K562 (cell line): Measurements from ENCODE around the gene SLC6A9. TPM values are rescaled to one million over a fixed set of nuclear protein-coding genes. Genes with fewer than 3 reads are reported as not detected.

Source experiments
- BRD4 ChIP-seq: fragments of 200-600 bp; sonication (generic); IDR thresholded peaks from 2 replicates; pipeline ENCODE4 v1.6.1; 2017; ENCODE audit warnings: inconsistent platforms
- CBX5 ChIP-seq: IDR thresholded peaks from 2 replicates; pipeline ENCODE4 v1.6.1; 2014; ENCODE audit warnings: low read depth, borderline replicate concordance
- CHCHD3 ChIP-seq: fragments of 250-450 bp; sonication (Bioruptor Pico); IDR thresholded peaks from 2 replicates; pipeline ENCODE4 v2.1.2; 2022; ENCODE audit warnings: mild to moderate bottlenecking
- ETS1 ChIP-seq: conservative IDR thresholded peaks from 2 replicates; pipeline ENCODE4 v1.6.1; 2011; ENCODE audit warnings: low read depth, mild to moderate bottlenecking, low read length; ENCODE audit not compliant: control insufficient read depth
- FOXA3 ChIP-seq, 2 experiments: fragments of 450-650 bp in 1 of 2; sonication (generic) in 1 of 2; formaldehyde crosslinking; IDR thresholded peaks in 1 of 2; conservative IDR thresholded peaks in 1 of 2; 2 replicates each; pipeline versions ENCODE4 v1.4.0 to v1.8.0; 2020 to 2022; ENCODE audit warnings: mild to moderate bottlenecking in 2 of 2, missing genetic modification reagents in 1 of 2
- MAZ ChIP-seq, 2 experiments: fragments of 450-650 bp in 1 of 2; sonication (generic) in 1 of 2; formaldehyde crosslinking; IDR thresholded peaks in 1 of 2; conservative IDR thresholded peaks in 1 of 2; 2 replicates each; pipeline versions ENCODE4 v1.4.0 to v1.5.0; 2020; ENCODE audit warnings: mild to moderate bottlenecking in 1 of 2, missing genetic modification reagents in 1 of 2
- NBN ChIP-seq: fragments of 450-650 bp; IDR thresholded peaks from 2 replicates; pipeline ENCODE4 v1.6.1; 2016; ENCODE audit warnings: low read depth, mild to moderate bottlenecking
- NKRF ChIP-seq: fragments of 450-650 bp; IDR thresholded peaks from 2 replicates; pipeline ENCODE4 v1.6.1; 2016; ENCODE audit warnings: borderline replicate concordance
- PCBP2 ChIP-seq: fragments of 200-400 bp; formaldehyde crosslinking; IDR thresholded peaks from 2 replicates; pipeline ENCODE4 v1.6.1; 2018; ENCODE audit warnings: low read length, low read depth, mild to moderate bottlenecking, moderate library complexity; ENCODE audit not compliant: poor library complexity, severe bottlenecking
- POLR2B ChIP-seq: fragments of 450-650 bp; IDR thresholded peaks from 2 replicates; pipeline ENCODE4 v1.6.1; 2018; ENCODE audit warnings: low read depth; ENCODE audit not compliant: partially characterized antibody
- SUPT5H ChIP-seq: fragments of 450-650 bp; IDR thresholded peaks from 2 replicates; pipeline ENCODE4 v1.6.1; 2016
- ZNF133 ChIP-seq: fragments of 250-450 bp; sonication (Bioruptor Pico); IDR thresholded peaks from 2 replicates; pipeline ENCODE4 v1.4.0; 2020; ENCODE audit warnings: mild to moderate bottlenecking
- ZNF263 ChIP-seq: sonication (generic); formaldehyde crosslinking; IDR thresholded peaks from 2 replicates; pipeline ENCODE4 v1.8.0; 2022; ENCODE audit warnings: mild to moderate bottlenecking, missing genetic modification reagents, borderline replicate concordance
- ZNF280B ChIP-seq: fragments of 250-450 bp; sonication (Bioruptor Pico); IDR thresholded peaks from 2 replicates; pipeline ENCODE4 v1.5.1; 2021; ENCODE audit warnings: mild to moderate bottlenecking
- ZNF644 ChIP-seq: fragments of 200-800 bp; sonication (Bioruptor generic); IDR thresholded peaks from 2 replicates; pipeline ENCODE4 v1.6.1; 2016; ENCODE audit warnings: low read depth, missing genetic modification characterization, missing compliant biosample characterization
- ZNF77 ChIP-seq: fragments of 250-450 bp; sonication (Bioruptor Pico); IDR thresholded peaks from 2 replicates; pipeline ENCODE4 v1.5.0; 2020
- polyA plus RNA-seq, 8 experiments: library from polyadenylated mRNA; depleted of rRNA in 4 of 8; stranded (reverse) in 5 of 8; unstranded in 3 of 8; fragments of >200 nt; fragmentation: Nextera tagmentation in 2 of 8; fragmentation: Illumina TruSeq in 1 of 8; extraction: Ambion mirVana in 2 of 8; extraction: Trizol in 1 of 8; gene quantifications; 2 replicates each; pipeline versions ENCODE4 v1.2.1 to v1.2.3, GENCODE V29; 2011 to 2014; ENCODE audit warnings: inconsistent platforms in 1 of 8, missing spikeins in 1 of 8
- total RNA-seq, 7 experiments: library from RNA; depleted of rRNA in 6 of 7; stranded (reverse); fragments of >200 nt in 6 of 7; fragmentation: Illumina TruSeq in 2 of 7; extraction: Trizol in 2 of 7; gene quantifications; 2 replicates each; pipeline versions ENCODE4 v1.2.1 to v1.2.3, GENCODE V29; 2011 to 2021; ENCODE audit warnings: low replicate concordance in 1 of 7
- TF ChIP-seq, protein P1 (sequence below), 2 experiments: fragments of 250-450 bp in 1 of 2; fragments of 450-650 bp in 1 of 2; sonication (Bioruptor Pico) in 1 of 2; IDR thresholded peaks; 2 replicates each; pipeline versions ENCODE4 v1.6.1 to v1.8.0; 2016 to 2021; ENCODE audit warnings: mild to moderate bottlenecking in 2 of 2, moderate library complexity in 2 of 2, missing compliant biosample characterization in 1 of 2, missing genetic modification characterization in 1 of 2
- TF ChIP-seq, protein P2 (sequence below), 2 experiments: fragments of 150-350 bp in 1 of 2; IDR thresholded peaks; 2 replicates each; pipeline ENCODE4 v1.6.1; 2012 to 2016; ENCODE audit warnings: low read depth in 2 of 2, low read length in 2 of 2, mild to moderate bottlenecking in 1 of 2, moderate library complexity in 1 of 2

The SLC6A9 gene
- total and polyA plus RNA-seq, 9 of the 15 experiments (the other 6 are each of a cell fraction or from before 2014, with no cell fraction given) = 0.17 to 18.7 (median 2.9) TPM

DNA sequence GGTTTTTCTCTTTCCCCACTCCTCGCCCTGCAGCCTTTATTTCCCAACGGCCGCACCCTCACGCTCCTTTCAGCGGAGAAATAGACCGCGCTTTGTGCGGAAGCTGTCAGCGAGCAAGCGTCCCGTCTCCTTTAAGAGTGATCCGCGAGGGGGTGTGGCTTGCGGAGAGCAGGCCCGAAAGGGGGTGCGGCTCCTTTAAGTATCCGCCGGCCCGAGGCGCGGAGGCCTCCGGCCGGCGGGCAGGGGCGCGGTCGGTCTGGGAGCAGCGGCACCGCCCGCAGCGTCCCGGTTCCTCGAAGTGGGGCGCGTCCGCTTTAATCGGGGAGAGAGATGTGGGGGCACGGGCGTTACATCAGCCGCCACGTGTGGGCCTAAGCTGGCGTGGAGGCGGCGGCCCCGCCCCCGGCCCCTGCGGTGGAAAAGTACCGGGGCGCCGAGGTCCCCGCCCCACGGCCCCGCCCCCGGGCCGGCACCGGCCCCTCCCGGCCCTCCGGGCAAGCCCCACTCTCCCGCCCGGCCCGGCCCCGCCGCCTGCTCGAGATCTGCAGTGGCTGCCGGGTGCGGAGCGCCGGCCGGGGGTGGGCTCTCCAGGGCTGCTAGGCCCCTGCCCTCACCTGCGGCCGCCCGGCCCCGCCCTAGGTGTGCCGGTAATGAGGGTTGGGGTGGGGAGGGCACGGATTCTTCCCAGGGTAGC, 1.2 kb downstream of the SLC6A9 start (continued):
- peak; percentile 42 for TF ChIP-seq ETS1
- TF ChIP-seq NBN = 0 out of 2 replicates have a peak, but pooled peaks have one; percentile 61
- TF ChIP-seq ZNF644 (tag) = no peak
- peak; percentile 82; the same call in 1 of the 2 replicates for TF ChIP-seq NKRF
- TF ChIP-seq ZNF133 = no peak
- peak; percentile 75 to 86; a peak in 3 of 4 replicates for TF ChIP-seq MAZ (CRISPR knock-in tag; conservative IDR thresholded peaks at IDR 0.05 in 1 of 2, IDR thresholded peaks at IDR 0.05 in 1 of 2)
- TF ChIP-seq ZNF280B = no peak
- TF ChIP-seq ZNF263 = no peak
- no peak for TF ChIP-seq BRD4
- TF ChIP-seq, protein P1, sequence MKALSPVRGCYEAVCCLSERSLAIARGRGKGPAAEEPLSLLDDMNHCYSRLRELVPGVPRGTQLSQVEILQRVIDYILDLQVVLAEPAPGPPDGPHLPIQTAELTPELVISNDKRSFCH (CRISPR knock-in tag; IDR thresholded peaks at IDR 0.05) = no peak
- TF ChIP-seq, protein P1 (tag; IDR thresholded peaks at IDR 0.05) = 0 out of 2 replicates have a peak, but pooled peaks have one; percentile 55
- peak; percentile 37 for TF ChIP-seq SUPT5H
- peak; percentile 45 for TF ChIP-seq POLR2B
- no peak for TF ChIP-seq CBX5
- no peak for TF ChIP-seq CHCHD3
- TF ChIP-seq, protein P2, sequence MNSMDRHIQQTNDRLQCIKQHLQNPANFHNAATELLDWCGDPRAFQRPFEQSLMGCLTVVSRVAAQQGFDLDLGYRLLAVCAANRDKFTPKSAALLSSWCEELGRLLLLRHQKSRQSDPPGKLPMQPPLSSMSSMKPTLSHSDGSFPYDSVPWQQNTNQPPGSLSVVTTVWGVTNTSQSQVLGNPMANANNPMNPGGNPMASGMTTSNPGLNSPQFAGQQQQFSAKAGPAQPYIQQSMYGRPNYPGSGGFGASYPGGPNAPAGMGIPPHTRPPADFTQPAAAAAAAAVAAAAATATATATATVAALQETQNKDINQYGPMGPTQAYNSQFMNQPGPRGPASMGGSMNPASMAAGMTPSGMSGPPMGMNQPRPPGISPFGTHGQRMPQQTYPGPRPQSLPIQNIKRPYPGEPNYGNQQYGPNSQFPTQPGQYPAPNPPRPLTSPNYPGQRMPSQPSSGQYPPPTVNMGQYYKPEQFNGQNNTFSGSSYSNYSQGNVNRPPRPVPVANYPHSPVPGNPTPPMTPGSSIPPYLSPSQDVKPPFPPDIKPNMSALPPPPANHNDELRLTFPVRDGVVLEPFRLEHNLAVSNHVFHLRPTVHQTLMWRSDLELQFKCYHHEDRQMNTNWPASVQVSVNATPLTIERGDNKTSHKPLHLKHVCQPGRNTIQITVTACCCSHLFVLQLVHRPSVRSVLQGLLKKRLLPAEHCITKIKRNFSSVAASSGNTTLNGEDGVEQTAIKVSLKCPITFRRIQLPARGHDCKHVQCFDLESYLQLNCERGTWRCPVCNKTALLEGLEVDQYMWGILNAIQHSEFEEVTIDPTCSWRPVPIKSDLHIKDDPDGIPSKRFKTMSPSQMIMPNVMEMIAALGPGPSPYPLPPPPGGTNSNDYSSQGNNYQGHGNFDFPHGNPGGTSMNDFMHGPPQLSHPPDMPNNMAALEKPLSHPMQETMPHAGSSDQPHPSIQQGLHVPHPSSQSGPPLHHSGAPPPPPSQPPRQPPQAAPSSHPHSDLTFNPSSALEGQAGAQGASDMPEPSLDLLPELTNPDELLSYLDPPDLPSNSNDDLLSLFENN (IDR thresholded peaks at IDR 0.05; ENCODE audit: low read depth in 2 of 2, low read length in 2 of 2) = no peak; a peak in 1 of 4 replicates
- no peak for TF ChIP-seq ZNF77 (CRISPR knock-in tag)
- TF ChIP-seq FOXA3 (CRISPR knock-in tag; conservative IDR thresholded peaks at IDR 0.05 in 1 of 2, IDR thresholded peaks at IDR 0.05 in 1 of 2) = no peak
- no peak for TF ChIP-seq PCBP2
